Activated naive CD8-positive, alpha-beta T cell treated with anti-CD3 and anti-CD28 coated beads for 36 hours (primary cell): ENCODE data around the gene OTUB1. TPM values are rescaled to one million over a fixed set of nuclear protein-coding genes. Genes with fewer than 3 reads are reported as not detected.

ENCODE experiments used
- DNase-seq: peaks from one replicate; pipeline ENCODE4 v3.0.0; 2021
- H3K27ac Mint-ChIP-seq: one replicate; pipeline ENCODE4 v1.8.0; 2022; ENCODE audit warnings: mild to moderate bottlenecking, moderate library complexity, mixed read lengths
- H3K27me3 Mint-ChIP-seq: one replicate; pipeline ENCODE4 v1.8.0; 2022; ENCODE audit warnings: mild to moderate bottlenecking, mixed read lengths
- H3K36me3 Mint-ChIP-seq: one replicate; pipeline ENCODE4 v1.8.0; 2021; ENCODE audit warnings: mild to moderate bottlenecking, mixed read lengths
- H3K4me1 Mint-ChIP-seq: one replicate; pipeline ENCODE4 v1.8.0; 2021; ENCODE audit warnings: mixed read lengths
- H3K4me3 Mint-ChIP-seq: one replicate; pipeline ENCODE4 v1.8.0; 2022; ENCODE audit warnings: mild to moderate bottlenecking, moderate library complexity, mixed read lengths
- H3K9me3 Mint-ChIP-seq: one replicate; pipeline ENCODE4 v1.8.0; 2022; ENCODE audit warnings: mixed read lengths
- total RNA-seq, 2 experiments: library from RNA; stranded (reverse); gene quantifications; one replicate each; pipeline ENCODE4 v1.2.3, GENCODE V29; 2021

OTUB1 gene
- total RNA-seq, 2 experiments from 2014 or later = 70.5 to 72.0 TPM

DNA sequence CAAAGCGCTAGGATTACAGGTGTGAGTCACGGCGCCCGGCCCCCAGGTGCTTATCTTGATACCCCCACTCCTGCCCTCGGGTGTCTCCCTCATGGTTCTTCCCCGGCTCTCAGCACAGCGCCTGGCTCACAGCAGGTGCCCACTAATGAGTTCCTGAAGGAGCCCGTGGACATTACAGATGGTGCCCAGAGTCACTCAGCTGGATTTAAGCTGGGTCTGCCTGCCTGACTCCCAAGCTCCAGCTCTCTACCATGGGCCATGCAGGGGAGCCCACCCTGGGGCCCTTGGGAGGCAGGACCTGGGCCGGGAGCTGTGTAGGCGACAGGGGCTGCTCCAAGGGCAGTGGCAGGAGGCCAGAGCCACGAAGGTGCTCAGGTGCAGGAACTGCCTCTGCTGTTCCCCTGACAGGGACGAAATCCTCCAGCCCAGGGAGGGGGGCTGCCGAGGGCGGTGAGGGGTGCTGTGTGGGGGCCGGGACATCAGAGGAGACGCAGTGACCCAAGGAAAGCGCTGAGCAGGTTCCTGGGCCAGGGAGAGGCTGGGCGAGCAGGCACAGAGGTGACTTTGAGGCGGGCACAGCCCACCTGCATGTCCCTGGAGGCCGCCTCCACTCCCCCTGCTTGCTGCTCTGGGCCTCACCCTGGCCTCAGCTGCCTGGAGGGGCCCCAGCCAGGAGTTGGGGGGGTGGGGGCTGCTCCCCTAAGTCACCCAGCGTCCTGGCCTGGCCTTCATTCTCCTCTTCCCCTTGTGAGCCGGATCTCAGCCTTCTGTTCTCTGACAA lies 34.9 kb downstream of the OTUB1 start:
- H3K4me1 Mint-ChIP-seq = no peaks in the 10 kb centered on the region
- H3K9me3 Mint-ChIP-seq = no peaks in the 10 kb centered on the region
- no peak overlapping the region for H3K27ac Mint-ChIP-seq
- no peak overlapping the region for H3K4me3 Mint-ChIP-seq
- H3K27me3 Mint-ChIP-seq = no peaks in the 10 kb centered on the region
- no peaks in the 10 kb centered on the region for H3K36me3 Mint-ChIP-seq
- DNase-seq = no peak

DNA sequence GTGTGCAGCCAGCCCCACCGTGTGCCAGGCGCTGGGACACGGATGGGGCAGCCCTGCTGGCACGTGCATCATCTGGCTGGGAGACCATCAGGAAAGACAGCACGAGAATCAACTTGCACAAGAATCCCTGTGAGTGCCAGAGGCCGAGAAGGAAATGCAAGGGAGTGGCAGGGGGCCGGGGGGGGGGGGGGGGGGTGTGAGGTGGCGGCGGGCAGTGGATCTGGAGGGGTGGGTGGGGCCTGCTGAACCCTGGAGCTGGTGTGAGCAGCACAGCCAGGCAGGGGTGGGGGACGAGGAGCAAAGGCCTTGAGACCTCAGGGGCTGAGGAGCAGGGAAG lies 35.5 kb downstream of the OTUB1 start:
- H3K4me1 Mint-ChIP-seq = no peaks in the 10 kb centered on the region
- H3K36me3 Mint-ChIP-seq = no peaks in the 10 kb centered on the region
- H3K27ac Mint-ChIP-seq = no peak overlapping the region
- no peaks in the 10 kb centered on the region for H3K9me3 Mint-ChIP-seq
- no peak overlapping the region for H3K4me3 Mint-ChIP-seq
- no peak for DNase-seq
- H3K27me3 Mint-ChIP-seq = peaks cover under 1% of the 10 kb centered on the region

DNA sequence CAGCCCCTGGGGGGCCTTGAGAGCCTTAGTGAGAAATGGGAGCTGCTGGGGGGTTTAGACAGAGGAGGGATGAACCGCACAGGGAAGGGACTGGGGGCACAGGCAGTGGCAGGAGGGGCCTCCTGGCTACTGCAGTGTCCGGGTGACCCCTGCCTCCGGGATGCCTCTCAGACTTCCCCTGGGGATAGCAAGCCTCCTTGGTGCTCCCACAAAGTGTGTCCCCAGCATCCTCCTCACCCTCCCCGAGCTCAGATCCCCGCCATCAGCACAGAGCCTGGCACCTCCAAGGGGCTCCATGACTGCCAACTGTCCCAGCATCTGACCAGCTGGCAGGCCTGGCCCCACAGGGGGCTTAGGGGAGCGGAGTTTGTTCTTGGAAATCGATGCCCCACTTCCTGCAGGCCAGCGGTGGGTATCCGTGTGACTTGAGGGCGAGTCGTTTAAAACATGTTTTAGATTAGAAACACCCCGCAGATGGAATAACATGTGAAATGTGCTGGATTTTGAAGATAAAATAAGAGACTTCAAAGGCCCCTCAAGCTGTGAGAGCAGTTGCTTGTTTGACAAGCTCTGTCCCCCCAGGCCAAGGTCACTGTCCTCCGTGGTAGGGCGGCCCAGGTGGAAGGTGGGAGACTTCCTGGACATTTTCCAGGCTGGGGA lies 36.0 kb downstream of the OTUB1 start:
- Mint-ChIP-seq H3K27ac (no peak overlapping the region), H3K4me3 (no peak overlapping the region), H3K36me3 (no peaks in the 10 kb centered on the region), H3K9me3 (no peaks in the 10 kb centered on the region), H3K4me1 (no peaks in the 10 kb centered on the region), H3K27me3 (peaks cover 6% of the 10 kb centered on the region)
- no peak for DNase-seq

DNA sequence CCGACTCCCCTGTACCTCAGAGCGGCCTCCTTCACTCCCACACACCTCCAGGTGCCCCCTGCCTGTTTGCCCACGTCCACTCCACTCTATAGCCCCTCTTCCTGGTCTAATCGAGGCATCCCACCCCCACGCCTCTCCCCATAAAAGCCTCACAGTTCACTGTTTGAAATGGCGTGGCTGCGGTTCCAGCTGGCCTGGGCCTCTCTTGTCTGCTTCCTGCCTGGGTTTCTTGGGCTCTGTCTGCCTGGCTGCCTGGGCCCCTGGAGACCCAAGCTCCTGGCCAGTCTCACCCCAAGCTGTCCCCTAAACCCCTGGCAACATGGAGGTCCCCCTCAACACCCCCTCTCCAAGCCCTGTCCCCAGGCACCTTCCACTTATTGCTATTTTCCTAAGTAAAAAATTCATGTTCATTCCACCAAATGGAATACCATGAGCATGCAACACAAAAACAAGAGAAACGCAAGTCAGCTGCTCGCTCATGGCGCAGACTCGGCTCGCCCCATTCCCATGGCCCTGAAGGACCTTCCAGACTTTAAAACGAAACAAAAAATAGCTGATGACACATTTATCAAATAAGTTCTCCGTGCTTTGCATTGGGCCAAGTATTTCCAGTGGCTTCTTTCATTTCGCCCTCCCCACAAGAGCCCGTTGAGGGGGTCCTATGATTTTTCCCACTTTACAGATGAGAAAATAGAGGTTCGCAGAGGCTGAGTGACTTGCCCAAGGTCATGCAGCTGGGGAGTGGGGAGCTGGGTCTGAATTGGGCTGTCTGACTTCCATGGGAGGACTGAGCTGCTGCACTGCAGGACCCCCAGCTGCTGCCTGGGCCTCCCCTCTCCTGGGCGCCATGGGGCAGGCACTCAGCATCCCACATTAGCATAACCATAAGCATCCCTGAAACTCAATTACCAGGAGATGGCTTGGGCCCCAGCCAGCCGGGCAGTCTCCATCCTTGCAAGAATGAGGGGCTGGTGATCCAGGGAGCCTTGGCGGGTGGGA lies 37.8 kb downstream of the OTUB1 start:
- Mint-ChIP-seq H3K27ac (no peak overlapping the region), H3K9me3 (no peaks in the 10 kb centered on the region)

DNA sequence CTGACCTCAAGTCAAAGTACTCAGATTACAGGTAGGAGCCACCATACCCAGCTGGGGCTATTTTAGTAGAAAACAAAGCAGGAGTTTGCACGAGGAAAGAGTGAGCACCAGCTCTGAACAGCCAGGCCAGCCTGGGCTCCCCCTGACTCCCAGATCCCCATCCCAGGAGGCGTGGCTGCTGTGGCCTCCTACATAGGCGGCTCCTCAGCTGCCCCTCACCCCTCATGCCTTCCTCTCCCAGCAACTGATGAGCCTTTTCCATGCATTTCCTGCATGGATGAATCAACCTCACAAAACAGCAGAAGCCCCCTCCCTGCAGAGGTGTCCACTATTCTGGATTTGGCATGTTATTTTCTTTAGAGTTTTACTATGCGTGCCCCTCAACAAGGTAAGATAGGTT lies 39.0 kb downstream of the OTUB1 start:
- no peak for DNase-seq
- H3K9me3 Mint-ChIP-seq = no peaks in the 10 kb centered on the region
- no peak overlapping the region for H3K27ac Mint-ChIP-seq
- H3K4me3 Mint-ChIP-seq = no peak overlapping the region
- no peaks in the 10 kb centered on the region for H3K36me3 Mint-ChIP-seq
- no peaks in the 10 kb centered on the region for H3K4me1 Mint-ChIP-seq
- peaks cover 26% of the 10 kb centered on the region for H3K27me3 Mint-ChIP-seq

More for the DNA sequence above, 37.8 kb downstream of the OTUB1 start:
- Mint-ChIP-seq H3K4me3 (no peak overlapping the region), H3K27me3 (peaks cover 14% of the 10 kb centered on the region), H3K4me1 (no peaks in the 10 kb centered on the region), H3K36me3 (no peaks in the 10 kb centered on the region)
- no peak for DNase-seq

DNA sequence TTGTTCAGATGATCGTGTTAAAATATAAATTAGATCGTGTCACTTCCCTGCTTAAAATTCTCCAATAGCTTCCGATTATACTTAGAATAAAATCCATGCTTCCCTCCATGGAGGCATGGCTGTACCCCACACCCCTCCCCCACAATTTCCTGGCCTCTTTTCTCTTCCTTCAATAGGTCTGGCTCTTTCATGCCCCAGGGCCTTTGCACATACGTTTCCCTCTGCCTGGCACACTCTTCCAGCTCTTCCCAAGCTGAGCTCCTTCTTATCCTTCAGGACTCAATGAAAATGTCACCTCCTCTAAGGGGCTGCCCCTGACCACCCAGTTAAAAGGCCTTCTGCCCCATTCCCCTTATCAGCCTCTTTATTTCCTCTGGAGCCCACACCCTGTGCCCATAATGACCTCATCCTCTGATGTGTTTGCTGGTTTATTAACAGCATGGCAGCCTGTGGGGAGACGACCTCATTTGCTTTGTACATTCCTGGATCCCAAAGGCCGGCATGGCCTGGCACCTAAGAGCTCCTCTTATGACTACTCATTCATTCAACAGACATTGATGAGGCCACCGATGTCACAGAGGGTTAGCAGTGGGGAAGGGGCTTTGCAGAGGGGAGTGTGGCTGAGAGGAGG lies 40.5 kb downstream of the OTUB1 start:
- no peaks in the 10 kb centered on the region for H3K4me1 Mint-ChIP-seq
- no peaks in the 10 kb centered on the region for H3K9me3 Mint-ChIP-seq
- H3K36me3 Mint-ChIP-seq = no peaks in the 10 kb centered on the region
- H3K27ac Mint-ChIP-seq = no peak overlapping the region
- H3K4me3 Mint-ChIP-seq = no peak overlapping the region
- peaks cover 32% of the 10 kb centered on the region for H3K27me3 Mint-ChIP-seq
- no peak for DNase-seq

DNA sequence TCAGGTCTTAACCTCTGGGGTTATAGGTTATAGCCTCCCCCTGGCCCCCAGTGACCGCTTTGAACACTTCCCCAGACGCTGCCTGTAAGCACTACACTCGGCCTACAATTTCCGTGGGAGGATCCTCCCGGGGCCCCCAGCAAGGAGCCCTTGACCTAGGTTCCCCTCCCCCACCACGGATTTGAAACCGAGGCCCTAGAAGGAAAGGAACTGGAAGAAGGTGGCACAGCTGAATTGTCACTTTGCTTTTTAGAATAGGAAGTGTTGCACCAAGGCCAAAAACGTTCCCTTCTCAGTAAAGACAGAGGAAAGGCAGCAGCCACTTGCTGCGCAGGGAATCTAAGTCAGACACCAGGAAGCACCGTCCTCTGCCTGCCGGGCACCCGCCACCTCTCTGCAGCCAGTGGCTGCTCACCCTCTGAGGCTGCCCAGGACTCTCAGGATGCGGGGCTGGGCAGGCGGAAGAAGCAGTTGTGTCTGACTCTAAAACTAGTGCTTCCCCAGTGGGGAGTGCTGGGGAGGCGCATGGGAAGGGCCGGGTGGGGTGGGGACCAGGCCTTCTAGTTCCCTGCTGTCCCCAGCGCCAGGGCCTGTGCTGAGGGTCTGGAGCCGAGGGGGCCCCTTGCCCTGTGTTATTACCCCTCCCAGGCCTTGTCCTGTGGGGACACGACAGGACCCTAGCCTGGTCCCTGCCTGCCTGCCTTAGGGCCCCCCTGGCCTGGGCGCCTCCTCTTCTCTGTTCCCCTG lies 41.6 kb downstream of the OTUB1 start:
- Mint-ChIP-seq H3K36me3 (no peaks in the 10 kb centered on the region), H3K9me3 (no peaks in the 10 kb centered on the region), H3K4me1 (no peaks in the 10 kb centered on the region), H3K27ac (no peak overlapping the region), H3K27me3 (peaks cover 36% of the 10 kb centered on the region), H3K4me3 (no peak overlapping the region)
- DNase-seq = no peak

DNA sequence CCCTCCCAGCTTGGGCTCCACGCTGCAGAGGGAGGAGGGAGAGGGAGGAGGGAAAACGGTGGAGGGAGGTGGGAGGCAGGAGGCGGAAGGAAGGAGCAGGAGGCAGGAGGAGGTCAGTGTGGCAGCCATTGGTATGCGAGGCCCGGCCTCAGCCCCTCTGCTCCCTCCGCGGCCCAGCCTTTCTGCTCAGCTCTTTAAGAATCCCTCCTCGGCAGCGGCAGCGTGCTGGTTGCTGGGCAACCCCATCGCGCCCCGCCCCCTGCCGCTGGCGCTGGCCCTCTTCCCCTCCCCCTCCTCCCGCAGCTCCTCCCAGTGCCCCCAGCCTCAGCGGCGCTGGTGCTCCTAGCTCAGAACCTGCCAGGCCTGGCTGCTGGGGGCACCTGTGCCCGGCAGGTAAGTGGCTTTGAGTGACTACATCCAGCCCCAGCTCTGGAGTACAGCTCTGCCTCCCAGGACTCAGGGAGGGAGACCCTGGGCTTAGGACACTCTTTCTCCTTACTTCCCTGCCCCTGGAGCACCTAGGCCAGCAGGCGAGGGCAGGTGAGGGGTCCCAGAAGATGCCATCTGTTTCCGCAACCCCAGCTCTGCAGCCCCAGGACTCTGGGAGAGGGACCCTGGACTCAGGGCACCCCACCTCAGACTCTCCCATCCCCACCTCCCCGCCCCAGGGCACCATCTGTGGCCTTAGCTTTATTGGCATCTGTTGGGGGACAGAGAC lies 42.3 kb downstream of the OTUB1 start:
- DNase-seq = no peak
- no peak overlapping the region for H3K27ac Mint-ChIP-seq
- no peaks in the 10 kb centered on the region for H3K9me3 Mint-ChIP-seq
- H3K4me3 Mint-ChIP-seq = no peak overlapping the region
- peaks cover 39% of the 10 kb centered on the region for H3K27me3 Mint-ChIP-seq
- H3K36me3 Mint-ChIP-seq = no peaks in the 10 kb centered on the region
- no peaks in the 10 kb centered on the region for H3K4me1 Mint-ChIP-seq

DNA sequence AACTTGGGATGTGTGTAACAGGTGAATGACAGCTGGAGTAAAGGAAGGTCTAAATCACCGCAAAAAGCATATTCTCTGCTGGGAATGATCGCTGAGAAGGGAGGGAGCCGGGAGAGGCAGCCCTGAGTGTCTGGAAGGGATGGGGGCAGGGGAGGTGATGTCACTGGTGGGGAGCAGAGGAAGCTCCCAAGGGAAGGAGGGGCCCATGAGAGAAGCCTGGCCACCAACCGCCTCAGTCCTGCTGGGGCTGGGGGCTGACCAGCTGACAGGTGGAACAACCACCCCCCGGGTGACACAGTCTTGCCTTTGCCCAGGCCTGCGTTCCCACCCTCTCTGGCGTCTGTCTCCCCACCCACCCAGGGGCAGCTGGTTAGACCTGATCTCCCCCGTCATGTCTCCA lies 43.5 kb downstream of the OTUB1 start:
- H3K27me3 Mint-ChIP-seq = peaks cover 49% of the 10 kb centered on the region
- H3K4me3 Mint-ChIP-seq = no peak overlapping the region
- peaks cover under 1% of the 10 kb centered on the region for H3K4me1 Mint-ChIP-seq

DNA sequence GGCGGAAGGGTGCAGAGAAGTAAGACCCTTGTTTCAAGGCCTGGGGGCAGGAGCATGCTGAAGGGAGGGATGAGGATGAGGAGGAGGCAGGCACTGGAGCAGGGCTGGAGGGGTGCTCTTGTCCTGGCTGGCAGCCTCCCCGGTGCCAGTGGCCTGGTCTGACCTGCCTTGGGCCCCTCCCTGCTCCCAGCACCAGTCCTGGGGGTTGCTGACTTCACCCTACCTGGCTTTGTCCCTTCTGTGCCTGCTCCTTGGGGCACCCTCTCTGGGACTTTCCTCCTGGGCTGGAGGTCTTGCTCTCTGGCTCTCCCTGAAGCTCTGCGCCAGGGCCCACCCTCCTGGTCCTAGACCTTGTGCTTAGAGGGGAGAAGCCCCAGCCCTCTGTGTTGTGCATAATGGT lies 44.8 kb downstream of the OTUB1 start:
- Mint-ChIP-seq H3K4me1 (peaks cover 5% of the 10 kb centered on the region), H3K27ac (no peak overlapping the region), H3K36me3 (no peaks in the 10 kb centered on the region), H3K9me3 (no peaks in the 10 kb centered on the region), H3K4me3 (no peak overlapping the region), H3K27me3 (peaks cover 55% of the 10 kb centered on the region)
- no peak for DNase-seq

More for the DNA sequence above, 43.5 kb downstream of the OTUB1 start:
- Mint-ChIP-seq H3K36me3 (no peaks in the 10 kb centered on the region), H3K9me3 (no peaks in the 10 kb centered on the region), H3K27ac (no peak overlapping the region)
- no peak for DNase-seq

DNA sequence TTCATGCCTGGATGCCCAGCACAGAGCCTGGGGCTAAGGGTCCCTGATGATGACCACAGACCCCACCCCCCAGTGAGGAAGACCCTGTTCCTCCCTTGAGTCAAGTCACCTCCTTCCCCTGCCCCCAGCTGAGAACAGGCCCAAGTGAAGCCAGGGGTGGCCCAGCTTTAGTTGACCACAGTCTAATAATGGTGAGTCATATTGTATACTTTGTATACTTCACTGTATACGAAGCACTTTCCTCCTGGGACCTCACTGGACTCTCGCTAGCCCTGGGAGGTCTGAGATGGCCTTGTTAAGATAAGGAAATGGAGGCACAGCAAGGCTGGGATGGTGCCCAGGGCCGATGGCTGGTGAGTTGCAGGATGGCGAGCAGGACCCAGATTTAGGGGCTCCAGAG lies 45.8 kb downstream of the OTUB1 start:
- Mint-ChIP-seq H3K4me3 (no peak overlapping the region), H3K9me3 (no peaks in the 10 kb centered on the region), H3K36me3 (no peaks in the 10 kb centered on the region), H3K27ac (no peak overlapping the region), H3K4me1 (peaks cover 5% of the 10 kb centered on the region), H3K27me3 (peaks cover 55% of the 10 kb centered on the region)
- no peak for DNase-seq

DNA sequence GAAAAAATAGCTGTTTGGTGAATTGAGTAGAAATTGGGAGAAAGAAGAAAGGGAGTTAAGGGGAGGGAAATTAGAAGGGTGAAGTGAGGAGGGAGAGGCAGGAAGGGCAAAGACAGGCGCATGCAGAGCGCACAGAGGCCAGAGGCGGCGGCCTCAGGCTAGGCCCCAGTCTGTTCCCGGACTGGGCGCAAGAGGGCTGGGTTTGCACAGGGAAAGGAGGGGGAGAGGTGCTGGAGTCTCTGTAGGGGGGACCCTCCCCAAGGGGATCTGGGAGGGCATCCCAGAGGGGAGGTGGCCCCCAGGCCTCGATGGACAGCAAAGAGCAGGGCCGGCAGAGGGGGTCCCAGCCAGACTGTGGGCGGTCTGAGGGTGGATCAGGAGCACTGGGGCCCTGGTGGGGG lies 48.2 kb downstream of the OTUB1 start:
- no peaks in the 10 kb centered on the region for H3K9me3 Mint-ChIP-seq
- H3K4me1 Mint-ChIP-seq = peaks cover 5% of the 10 kb centered on the region
- H3K4me3 Mint-ChIP-seq = no peak overlapping the region
- H3K27me3 Mint-ChIP-seq = peaks cover 50% of the 10 kb centered on the region
- H3K27ac Mint-ChIP-seq = no peak overlapping the region
- DNase-seq = no peak
- no peaks in the 10 kb centered on the region for H3K36me3 Mint-ChIP-seq

DNA sequence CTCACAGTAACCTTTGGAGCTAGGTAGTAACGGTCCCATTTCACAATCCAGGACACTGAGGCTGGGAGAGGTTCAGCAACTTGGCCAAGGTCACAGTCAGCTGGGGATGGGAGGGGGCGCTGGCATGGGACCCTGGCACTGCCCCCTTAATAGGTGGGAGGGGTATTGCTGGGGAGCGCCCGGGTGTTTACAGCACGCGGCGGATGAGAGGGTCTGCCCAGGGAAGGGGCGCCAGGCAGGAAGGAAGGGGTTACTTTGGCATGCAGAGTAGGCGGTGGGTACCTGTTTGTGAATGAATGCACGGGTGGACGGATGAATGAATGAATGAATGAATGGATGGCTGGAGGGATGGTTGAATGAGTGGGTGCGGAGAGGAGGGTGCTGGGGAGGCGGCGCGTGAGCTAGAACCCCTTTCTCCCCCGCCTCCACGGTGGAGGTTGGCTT lies 48.9 kb downstream of the OTUB1 start:
- H3K27ac Mint-ChIP-seq = no peak overlapping the region
- no peaks in the 10 kb centered on the region for H3K9me3 Mint-ChIP-seq
- H3K4me3 Mint-ChIP-seq = peak overlapping the region; percentile 61
- H3K4me1 Mint-ChIP-seq = peaks cover 5% of the 10 kb centered on the region
- no peak for DNase-seq
- peaks cover 47% of the 10 kb centered on the region for H3K27me3 Mint-ChIP-seq
- H3K36me3 Mint-ChIP-seq = no peaks in the 10 kb centered on the region

DNA sequence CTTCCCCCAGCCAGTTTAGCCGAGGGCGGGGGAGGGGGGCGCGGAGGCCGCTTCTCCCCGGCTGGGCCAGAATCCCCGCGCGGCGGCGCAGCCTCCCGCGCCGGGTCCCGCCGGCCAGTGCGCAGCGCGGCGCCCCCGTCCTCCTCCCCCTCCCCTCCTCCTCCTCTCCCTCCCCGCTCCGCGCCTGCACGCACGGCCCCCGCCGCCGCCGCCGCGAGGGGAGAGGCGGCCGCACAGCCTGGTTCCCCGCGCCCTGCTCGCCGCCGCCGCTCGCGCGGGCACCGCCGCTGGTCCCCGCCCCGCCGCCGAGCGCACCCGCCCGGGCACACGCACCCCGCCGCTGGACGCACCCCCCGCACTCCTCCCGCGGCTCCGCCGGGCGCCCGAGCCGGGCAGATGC lies 49.3 kb downstream of the OTUB1 start, which contains the start of gene FLRT1:
TSS of gene FLRT1 (plus strand) at position 356 of the 400 bp plus-strand sequence. CDS start 80,337 bp downstream, outside the sequence.
- Mint-ChIP-seq H3K4me3 (peak within 1 kb of the TSS; percentile 61), H3K36me3 (no peaks in the 10 kb centered on the region), H3K27ac (no peak within 1 kb of the TSS), H3K9me3 (no peaks in the 10 kb centered on the region), H3K4me1 (peaks cover 5% of the 10 kb centered on the region), H3K27me3 (peaks cover 47% of the 10 kb centered on the region)
- no peak for DNase-seq
